ENCODE measurements around the gene STS.

STS gene

DNA sequence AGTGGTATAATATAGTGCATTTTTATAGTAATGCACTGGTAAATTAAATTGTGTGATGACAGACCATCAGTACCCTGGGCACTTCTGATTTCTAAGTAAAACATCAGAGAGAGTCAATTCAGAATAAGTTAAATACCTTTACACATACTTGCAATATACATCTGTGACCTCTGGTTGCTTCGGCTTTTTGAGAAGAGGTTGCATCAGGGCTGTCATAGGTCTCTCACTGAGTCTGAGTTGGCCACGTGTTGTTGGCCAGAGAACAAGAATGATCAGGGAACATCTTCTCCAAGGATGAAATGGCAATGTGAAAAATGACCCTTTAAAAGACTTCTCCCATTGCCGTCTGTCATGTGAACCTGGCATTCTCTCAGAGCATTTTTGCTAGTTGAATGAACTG, 37.3 kb downstream of the STS start:
- DNase-seq: no peak

DNA sequence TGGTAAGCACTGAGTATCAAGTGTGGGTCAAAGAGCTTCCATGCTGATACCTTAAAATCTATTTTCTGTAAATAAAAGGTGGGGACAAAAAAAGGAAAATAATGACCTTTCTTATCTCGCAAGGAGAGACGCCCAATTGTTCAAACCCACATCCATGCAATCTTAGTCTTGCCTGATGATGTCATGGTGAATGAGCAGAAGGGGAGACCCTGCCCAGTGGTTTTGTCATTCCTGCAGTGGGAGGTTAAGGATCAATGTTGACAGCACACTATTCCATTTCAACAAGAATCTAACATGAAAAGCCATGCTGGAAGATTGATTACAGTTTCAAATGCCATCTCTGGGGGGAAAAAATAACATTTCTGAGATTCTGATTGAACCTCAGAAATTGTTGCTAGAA, 41.2 kb downstream of the STS start:
- no peak for DNase-seq

DNA sequence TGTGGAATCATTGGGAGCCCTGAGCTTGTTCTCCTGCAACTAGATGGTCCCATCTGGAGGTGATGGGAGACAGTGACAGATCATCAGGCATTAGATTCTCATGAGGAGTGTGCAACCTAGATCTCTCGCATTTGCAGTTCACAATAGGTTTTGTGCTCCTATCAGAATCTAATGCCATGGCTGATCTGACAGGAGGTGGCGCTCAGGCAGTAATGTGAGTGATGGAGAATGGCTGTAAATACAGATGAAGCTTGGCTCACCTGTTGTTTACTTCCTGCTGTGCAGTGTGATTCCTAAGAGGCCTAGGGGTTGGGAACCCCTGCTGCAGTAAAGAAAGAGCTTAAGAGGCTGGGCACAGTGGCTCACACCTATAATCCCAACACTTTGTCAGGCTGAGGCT, 42.6 kb downstream of the STS start:
- DNase-seq: no peak

GRCh38 chrX:7191681-7192110, 44.2 kb downstream of the STS start:
- no peak for DNase-seq

GRCh38 chrX:7192871-7193270, 45.4 kb downstream of the STS start:
- no peak for DNase-seq

DNA sequence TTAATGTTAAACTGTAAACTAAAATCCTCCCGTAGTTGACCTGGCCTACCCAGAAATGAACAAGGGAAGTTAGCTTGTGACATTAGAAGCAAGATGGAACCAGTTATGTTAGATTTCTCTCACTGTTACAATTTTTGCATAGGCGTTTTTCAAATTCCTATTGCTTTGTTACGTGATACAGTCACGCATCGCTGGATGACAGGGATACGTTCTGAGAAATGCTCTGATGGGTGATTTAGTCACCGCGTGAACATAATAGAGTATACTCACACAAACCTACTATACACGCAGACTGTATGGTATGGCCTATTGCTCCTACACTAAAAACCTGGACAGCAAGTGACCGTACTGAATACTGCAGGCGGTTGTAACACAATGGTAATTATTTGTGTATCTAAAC, 47.1 kb downstream of the STS start:
- no peak for DNase-seq
